K562 (cell line): ENCODE data around the gene ABAT. TPM values are rescaled to one million over a fixed set of nuclear protein-coding genes. Genes with fewer than 3 reads are reported as not detected.

Source experiments
- ATAC-seq: fragments of 200-7000 bp; cut with Tn5 transposase; 3 replicates; pipeline ENCODE4 v1.9.1; 2020; ENCODE audit warnings: moderate library complexity
- BruUV-seq: library from RNA; stranded (reverse); fragments of 400-500 nt; replicated peaks from 2 replicates; lab custom pipeline; 2021; lab: Mats Ljungman, UMichigan
- CTCF ChIA-PET: fragments of 300-600 bp; formaldehyde crosslinking; extraction: SDS; loops from one replicate; lab custom pipeline; 2021; ENCODE audit warnings: low intra/inter-chr PET ratio; lab: Yijun Ruan, JAX
- POLR2A ChIA-PET: fragments of 300-600, 350-650 bp; sonication (Branson Sonifier 250); formaldehyde crosslinking; extraction: SDS; loops from one replicate; lab custom pipeline; 2021; ENCODE audit warnings: antibody characterized with exemption, inconsistent platforms; lab: Yijun Ruan, JAX
- DNase-seq, 4 experiments: peaks; one replicate each; pipeline versions ENCODE4 v3.0.0 to v3.0.0-alpha.2; 2011 to 2018; ENCODE audit warnings: low spot score in 3 of 4, mixed read lengths in 3 of 4; ENCODE audit errors: extremely low read depth in 1 of 4
- FAIRE-seq: peaks from 2 replicates; lab custom pipeline; 2011; peaks lifted over from hg19 to GRCh38; lab: Jason Lieb, UNC
- H2AFZ ChIP-seq: 2 replicates; pipeline ENCODE4 v1.6.0; 2011; ENCODE audit warnings: low read depth, low read length, control low read depth, inconsistent platforms
- H3K27ac ChIP-seq: fragments of 200-600 bp; 3 replicates; pipeline ENCODE4 v1.8.0; 2011; ENCODE audit warnings: low read depth, mild to moderate bottlenecking, control low read depth, inconsistent platforms, low read length, moderate library complexity, mixed read lengths; ENCODE audit errors: extremely low read depth
- H3K27me3 ChIP-seq, 2 experiments: fragments of 300-600 bp in 1 of 2; 2 replicates in 1 of 2; 3 replicates in 1 of 2; pipeline versions ENCODE4 v1.6.0 to v1.8.0; 2011; ENCODE audit warnings: inconsistent platforms in 2 of 2, low read length in 2 of 2, mild to moderate bottlenecking in 1 of 2, mixed read lengths in 1 of 2, moderate library complexity in 1 of 2; ENCODE audit not compliant: control insufficient read depth in 2 of 2, insufficient read depth in 2 of 2
- H3K36me3 ChIP-seq: fragments of 300-600 bp; 3 replicates; pipeline ENCODE4 v1.8.0; 2011; ENCODE audit warnings: mild to moderate bottlenecking, low read length, inconsistent platforms; ENCODE audit not compliant: control insufficient read depth, insufficient read depth
- H3K4me1 ChIP-seq, 2 experiments: fragments of 200-600 bp in 1 of 2; replicated peaks in 1 of 2; 2 replicates in 1 of 2; 3 replicates in 1 of 2; pipeline versions ENCODE4 v1.5.1 to v1.8.0; 2011; ENCODE audit warnings: inconsistent platforms in 2 of 2, low read length in 2 of 2, mild to moderate bottlenecking in 1 of 2, mixed read lengths in 1 of 2, moderate library complexity in 1 of 2; ENCODE audit not compliant: control insufficient read depth in 2 of 2, insufficient read depth in 2 of 2
- H3K4me2 ChIP-seq: 2 replicates; pipeline ENCODE4 v1.6.1; 2011; ENCODE audit warnings: low read length, control low read depth, inconsistent platforms, mixed read lengths; ENCODE audit not compliant: insufficient read depth
- H3K4me3 ChIP-seq: fragments of 200-600 bp; sonication (generic), shearing (Covaris generic); 2 replicates; pipeline ENCODE4 v1.5.1; 2016; ENCODE audit warnings: control low read depth, inconsistent platforms
- H3K79me2 ChIP-seq: fragments of 200-600 bp; 3 replicates; pipeline ENCODE4 v1.8.0; 2011; ENCODE audit warnings: low read length, inconsistent platforms; ENCODE audit not compliant: control insufficient read depth, insufficient read depth
- H3K9ac ChIP-seq, 2 experiments: 2 replicates each; pipeline versions ENCODE4 v1.6.0 to v1.6.1; 2011; ENCODE audit warnings: low read depth in 2 of 2, low read length in 2 of 2, control low read depth in 1 of 2, inconsistent platforms in 1 of 2, mild to moderate bottlenecking in 1 of 2, mixed read lengths in 1 of 2; ENCODE audit not compliant: insufficient read depth in 1 of 2
- H3K9me1 ChIP-seq: one replicate; pipeline ENCODE4 v1.6.0; 2011; ENCODE audit warnings: inconsistent platforms, mild to moderate bottlenecking, low read length, moderate library complexity; ENCODE audit not compliant: control insufficient read depth, insufficient read depth
- H3K9me3 ChIP-seq: replicated peaks from 2 replicates; pipeline ENCODE4 v1.5.1; 2011; ENCODE audit warnings: low read depth, low read length, inconsistent platforms; ENCODE audit not compliant: control insufficient read depth, insufficient read depth
- H4K20me1 ChIP-seq: replicated peaks from 2 replicates; pipeline ENCODE4 v1.6.1; 2011; ENCODE audit warnings: low read length, inconsistent platforms, mixed read lengths; ENCODE audit not compliant: control insufficient read depth, insufficient read depth
- BDP1 ChIP-seq: IDR thresholded peaks from 3 replicates; pipeline ENCODE4 v1.6.1; 2011; ENCODE audit not compliant: insufficient read length, insufficient read depth
- CBFB ChIP-seq: sonication (generic); formaldehyde crosslinking; IDR thresholded peaks from 2 replicates; pipeline ENCODE4 v1.4.0; 2020; ENCODE audit warnings: mild to moderate bottlenecking, missing genetic modification reagents
- CBX2 ChIP-seq: fragments of 200-600 bp; sonication (generic); IDR thresholded peaks from one replicate; pipeline ENCODE4 v1.6.1; 2012; ENCODE audit warnings: mild to moderate bottlenecking, low read length, inconsistent platforms; ENCODE audit not compliant: insufficient read depth, poor library complexity, severe bottlenecking
- ELF4 ChIP-seq: fragments of 450-650 bp; formaldehyde crosslinking; IDR thresholded peaks from 2 replicates; pipeline ENCODE4 v1.4.0; 2022; ENCODE audit warnings: missing genetic modification characterization
- FIP1L1 ChIP-seq: fragments of 200-400 bp; formaldehyde crosslinking; IDR thresholded peaks from 2 replicates; pipeline ENCODE4 v1.6.1; 2018; ENCODE audit warnings: mild to moderate bottlenecking, low read depth, low read length; ENCODE audit not compliant: poor library complexity, severe bottlenecking
- GABPA ChIP-seq: fragments of 200-800 bp; sonication (Bioruptor generic); conservative IDR thresholded peaks from 2 replicates; pipeline ENCODE4 v1.6.1; 2016; ENCODE audit warnings: low read depth, missing genetic modification characterization, missing compliant biosample characterization
- KDM1A ChIP-seq, 2 experiments: fragments of 450-650 bp; IDR thresholded peaks; 2 replicates each; pipeline ENCODE4 v1.6.1; 2016; ENCODE audit warnings: mild to moderate bottlenecking in 2 of 2
- MECOM ChIP-seq: fragments of 250-450 bp; sonication (Bioruptor Pico); IDR thresholded peaks from 2 replicates; pipeline ENCODE4 v1.8.0; 2022; ENCODE audit warnings: inconsistent platforms
- MEF2A ChIP-seq: IDR thresholded peaks from 2 replicates; pipeline ENCODE4 v1.6.1; 2011; ENCODE audit warnings: low read depth, mild to moderate bottlenecking, low read length, moderate library complexity; ENCODE audit not compliant: control insufficient read depth
- PHB ChIP-seq: fragments of 250-450 bp; sonication (Bioruptor Pico); IDR thresholded peaks from 2 replicates; pipeline ENCODE4 v1.5.0; 2021
- RFX7 ChIP-seq: fragments of 250-450 bp; sonication (Bioruptor Pico); IDR thresholded peaks from 2 replicates; pipeline ENCODE4 v1.5.1; 2021; ENCODE audit warnings: mild to moderate bottlenecking
- SMAD1 ChIP-seq: fragments of 150-350 bp; IDR thresholded peaks from 2 replicates; pipeline ENCODE4 v1.6.1; 2014; ENCODE audit warnings: low read length, low read depth; ENCODE audit not compliant: partially characterized antibody
- TAL1 ChIP-seq: fragments of 450-650 bp; IDR thresholded peaks from 2 replicates; pipeline ENCODE4 v1.6.1; 2016; ENCODE audit warnings: mild to moderate bottlenecking
- ZKSCAN8 ChIP-seq: fragments of 200-800 bp; sonication (Bioruptor generic); IDR thresholded peaks from 2 replicates; pipeline ENCODE4 v1.6.1; 2016; ENCODE audit warnings: missing genetic modification characterization, missing compliant biosample characterization
- ZNF707 ChIP-seq: fragments of 250-450 bp; sonication (Bioruptor Pico); conservative IDR thresholded peaks from 2 replicates; pipeline ENCODE4 v1.8.0; 2022; ENCODE audit warnings: inconsistent platforms, mild to moderate bottlenecking, moderate library complexity
- ZNF75A ChIP-seq: fragments of 450-650 bp; formaldehyde crosslinking; IDR thresholded peaks from 2 replicates; pipeline ENCODE4 v1.4.0; 2020; ENCODE audit warnings: mild to moderate bottlenecking
- WGBS: fragments of 100-300 bp; shearing (Covaris generic); methylation state at CpG from one replicate; pipeline ENCODE4 v1.1.6; 2016; ENCODE audit warnings: low coverage, mixed read lengths; ENCODE audit not compliant: insufficient coverage; ENCODE audit errors: missing lambda C conversion rate; 5-methylcytosine and 5-hydroxymethylcytosine counted together
- in situ Hi-C: fragments of 300-500 bp; cut with MboI; formaldehyde crosslinking; loops from 4 replicates; pipeline ENCODE4 v1.15.0; 2018; ENCODE audit warnings: inconsistent platforms, mixed read lengths
- intact Hi-C: fragments of 100-400 bp; cut with micrococcal nuclease; formaldehyde crosslinking; loops from 2 replicates; pipeline ENCODE4 v1.14.2; 2022
- polyA plus RNA-seq, 8 experiments: library from polyadenylated mRNA; depleted of rRNA in 4 of 8; stranded (reverse) in 5 of 8; unstranded in 3 of 8; fragments of >200 nt; fragmentation: Nextera tagmentation in 2 of 8; fragmentation: Illumina TruSeq in 1 of 8; extraction: Ambion mirVana in 2 of 8; extraction: Trizol in 1 of 8; gene quantifications; 2 replicates each; pipeline versions ENCODE4 v1.2.1 to v1.2.3, GENCODE V29; 2011 to 2014; ENCODE audit warnings: inconsistent platforms in 1 of 8, missing spikeins in 1 of 8
- total RNA-seq, 7 experiments: library from RNA; depleted of rRNA in 6 of 7; stranded (reverse); fragments of >200 nt in 6 of 7; fragmentation: Illumina TruSeq in 2 of 7; extraction: Trizol in 2 of 7; gene quantifications; 2 replicates each; pipeline versions ENCODE4 v1.2.1 to v1.2.3, GENCODE V29; 2011 to 2021; ENCODE audit warnings: low replicate concordance in 1 of 7
- TF ChIP-seq, protein P1 (sequence below): fragments of 250-450 bp; sonication (Bioruptor Pico); IDR thresholded peaks from 2 replicates; pipeline ENCODE4 v1.8.0; 2022; ENCODE audit warnings: moderate library complexity, mild to moderate bottlenecking, inconsistent platforms
- TF ChIP-seq, protein P2 (sequence below): fragments of 250-450 bp; sonication (Bioruptor Pico); IDR thresholded peaks from 2 replicates; pipeline ENCODE4 v1.8.0; 2021; ENCODE audit warnings: mild to moderate bottlenecking, moderate library complexity
- TF ChIP-seq, protein P3 (sequence below): sonication (generic); formaldehyde crosslinking; IDR thresholded peaks from 2 replicates; pipeline ENCODE4 v1.8.1; 2022; ENCODE audit warnings: missing genetic modification reagents

ABAT gene
- total and polyA plus RNA-seq, 9 of the 15 experiments (the other 6 are each of a cell fraction or from before 2014, with no cell fraction given) = 0.01 to 0.49 (median 0.10) TPM

DNA sequence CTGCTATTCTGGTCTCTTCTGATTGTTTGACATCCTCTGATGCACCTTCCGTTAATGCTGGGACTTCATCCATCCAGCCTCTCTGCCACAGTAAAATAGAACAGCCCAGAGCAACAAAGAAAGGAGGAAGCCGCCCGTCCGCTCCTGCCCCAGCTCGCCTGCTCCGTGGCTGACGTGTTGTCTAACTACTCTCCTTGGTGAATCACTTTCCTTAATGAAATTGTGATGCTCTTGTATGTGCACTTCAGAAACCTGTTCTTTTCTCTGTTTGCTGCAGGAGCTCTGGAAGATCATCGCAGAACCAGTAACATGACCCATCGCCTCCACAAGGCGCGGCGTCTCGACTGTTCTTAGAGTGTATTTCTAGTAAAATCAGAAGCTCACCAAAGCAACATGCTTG lies 28.6 kb upstream of the ABAT start:
- Histone ChIP-seq H3K79me2 (no peaks in the 10 kb centered on the region), H3K9ac (no peak overlapping the region), H3K4me1 (peaks cover 2 to 8% of the 10 kb centered on the region in 2 experiments; a peak in 4 of 5 replicates), H3K4me2 (no peak overlapping the region), H2AFZ (no peak overlapping the region), H3K27me3 (no peaks in the 10 kb centered on the region), H3K9me1 (no peaks in the 10 kb centered on the region), H3K27ac (no peak overlapping the region), H4K20me1 (0 out of 2 replicates have a peak, but pooled peaks cover 5% of the 10 kb centered on the region), H3K4me3 (no peak overlapping the region), H3K9me3 (no peaks in the 10 kb centered on the region), H3K36me3 (peaks cover 67% of the 10 kb centered on the region)
- CTCF ChIA-PET = no interaction called here
- TF ChIP-seq CBFB (CRISPR knock-in tag) (no peak), GABPA (no peak), ZNF707 (CRISPR knock-in tag) (no peak), FIP1L1 (no peak), MEF2A (no peak), TAL1 (no peak), CBX2 (no peak), ZKSCAN8 (CRISPR knock-in tag) (no peak), SMAD1 (no peak), PHB (no peak), MECOM (CRISPR knock-in tag) (no peak), BDP1 (no peak), KDM1A (IDR thresholded peaks at IDR 0.05) (no peak), ELF4 (CRISPR knock-in tag) (no peak), ZNF75A (no peak), RFX7 (no peak)
- TF ChIP-seq, protein P1, sequence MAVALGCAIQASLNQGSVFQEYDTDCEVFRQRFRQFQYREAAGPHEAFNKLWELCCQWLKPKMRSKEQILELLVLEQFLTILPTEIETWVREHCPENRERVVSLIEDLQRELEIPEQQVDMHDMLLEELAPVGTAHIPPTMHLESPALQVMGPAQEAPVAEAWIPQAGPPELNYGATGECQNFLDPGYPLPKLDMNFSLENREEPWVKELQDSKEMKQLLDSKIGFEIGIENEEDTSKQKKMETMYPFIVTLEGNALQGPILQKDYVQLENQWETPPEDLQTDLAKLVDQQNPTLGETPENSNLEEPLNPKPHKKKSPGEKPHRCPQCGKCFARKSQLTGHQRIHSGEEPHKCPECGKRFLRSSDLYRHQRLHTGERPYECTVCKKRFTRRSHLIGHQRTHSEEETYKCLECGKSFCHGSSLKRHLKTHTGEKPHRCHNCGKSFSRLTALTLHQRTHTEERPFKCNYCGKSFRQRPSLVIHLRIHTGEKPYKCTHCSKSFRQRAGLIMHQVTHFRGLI (CRISPR knock-in tag) = no peak
- TF ChIP-seq, protein P2, sequence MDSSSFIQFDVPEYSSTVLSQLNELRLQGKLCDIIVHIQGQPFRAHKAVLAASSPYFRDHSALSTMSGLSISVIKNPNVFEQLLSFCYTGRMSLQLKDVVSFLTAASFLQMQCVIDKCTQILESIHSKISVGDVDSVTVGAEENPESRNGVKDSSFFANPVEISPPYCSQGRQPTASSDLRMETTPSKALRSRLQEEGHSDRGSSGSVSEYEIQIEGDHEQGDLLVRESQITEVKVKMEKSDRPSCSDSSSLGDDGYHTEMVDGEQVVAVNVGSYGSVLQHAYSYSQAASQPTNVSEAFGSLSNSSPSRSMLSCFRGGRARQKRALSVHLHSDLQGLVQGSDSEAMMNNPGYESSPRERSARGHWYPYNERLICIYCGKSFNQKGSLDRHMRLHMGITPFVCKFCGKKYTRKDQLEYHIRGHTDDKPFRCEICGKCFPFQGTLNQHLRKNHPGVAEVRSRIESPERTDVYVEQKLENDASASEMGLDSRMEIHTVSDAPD = no peak
- TF ChIP-seq, protein P3, sequence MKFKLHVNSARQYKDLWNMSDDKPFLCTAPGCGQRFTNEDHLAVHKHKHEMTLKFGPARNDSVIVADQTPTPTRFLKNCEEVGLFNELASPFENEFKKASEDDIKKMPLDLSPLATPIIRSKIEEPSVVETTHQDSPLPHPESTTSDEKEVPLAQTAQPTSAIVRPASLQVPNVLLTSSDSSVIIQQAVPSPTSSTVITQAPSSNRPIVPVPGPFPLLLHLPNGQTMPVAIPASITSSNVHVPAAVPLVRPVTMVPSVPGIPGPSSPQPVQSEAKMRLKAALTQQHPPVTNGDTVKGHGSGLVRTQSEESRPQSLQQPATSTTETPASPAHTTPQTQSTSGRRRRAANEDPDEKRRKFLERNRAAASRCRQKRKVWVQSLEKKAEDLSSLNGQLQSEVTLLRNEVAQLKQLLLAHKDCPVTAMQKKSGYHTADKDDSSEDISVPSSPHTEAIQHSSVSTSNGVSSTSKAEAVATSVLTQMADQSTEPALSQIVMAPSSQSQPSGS (CRISPR knock-in tag) = no peak
- in situ Hi-C loops (no loop called here), intact Hi-C loops (no loop called here)
- BruUV-seq = no TSS peak
- no peak for FAIRE-seq
- WGBS = 95% methylated on average over 13 of the region's 13 CpGs
- no peak for DNase-seq
- POLR2A ChIA-PET = interaction anchor here (1.0 kb wide), 1 partner anchor 28 kb away, joined by 3 read pairs; no protein-coding TSS in a partner anchor
- ATAC-seq = no peak
